Non-pigmented ciliary epithelial cell (primary cell): ENCODE data around the gene ADCY4.
"Not testable (repeated sequence)": the region's sequence is repeated elsewhere in the genome, so short reads cannot be mapped to it uniquely, and the experiment has no call there.

ENCODE experiments used
- DNase-seq: peaks from one replicate; pipeline ENCODE4 v3.0.0-alpha.2; 2010; ENCODE audit warnings: low read depth

Gene ADCY4

DNA sequence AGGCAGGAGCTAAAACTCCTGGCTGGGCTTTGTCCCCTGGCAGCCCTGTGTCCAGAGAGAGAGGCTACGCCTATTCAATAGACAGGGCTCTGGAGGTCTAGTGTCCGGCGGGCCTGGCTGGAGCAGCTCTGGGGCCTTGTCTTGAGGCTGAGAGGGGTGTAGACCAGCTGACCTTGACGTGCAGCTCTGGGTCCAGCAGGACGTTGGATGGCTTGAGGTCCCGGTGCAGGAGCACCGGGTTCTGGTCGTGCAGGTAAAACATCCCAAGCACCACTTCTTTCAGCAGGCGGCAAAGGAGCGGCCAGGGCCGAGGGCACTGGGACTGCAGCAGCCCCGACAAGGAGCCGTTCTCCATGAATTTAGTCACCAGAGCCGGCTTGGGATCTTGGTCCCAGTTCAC is 4.0 kb upstream of the ADCY4 start:
- no peak for DNase-seq

DNA sequence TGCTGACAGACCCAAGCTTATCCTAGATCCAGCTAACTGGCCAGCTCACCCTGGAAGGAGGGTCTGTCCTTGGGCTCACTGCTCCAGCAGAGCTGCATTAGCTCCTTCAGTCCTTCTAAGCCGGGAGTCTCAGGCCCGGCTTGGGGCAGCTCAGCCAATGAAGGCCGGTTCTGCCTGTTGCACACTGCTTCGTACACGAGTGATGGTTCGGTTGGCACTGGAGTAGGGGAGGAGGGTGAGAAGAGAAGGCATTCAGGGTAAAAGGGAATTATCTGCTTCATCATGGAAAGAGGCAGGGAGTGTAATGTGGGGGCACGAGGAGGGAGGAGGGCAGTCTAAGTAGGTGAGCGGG is 2.9 kb upstream of the ADCY4 start:
- no peak for DNase-seq

- DNase-seq: no peak
These were observed 2.4 kb upstream of the ADCY4 start for GRCh38 chr14:24337144-24337823.

- DNase-seq: no peak
These were observed 745 bp upstream of the ADCY4 start for GRCh38 chr14:24335461-24336171.

DNA sequence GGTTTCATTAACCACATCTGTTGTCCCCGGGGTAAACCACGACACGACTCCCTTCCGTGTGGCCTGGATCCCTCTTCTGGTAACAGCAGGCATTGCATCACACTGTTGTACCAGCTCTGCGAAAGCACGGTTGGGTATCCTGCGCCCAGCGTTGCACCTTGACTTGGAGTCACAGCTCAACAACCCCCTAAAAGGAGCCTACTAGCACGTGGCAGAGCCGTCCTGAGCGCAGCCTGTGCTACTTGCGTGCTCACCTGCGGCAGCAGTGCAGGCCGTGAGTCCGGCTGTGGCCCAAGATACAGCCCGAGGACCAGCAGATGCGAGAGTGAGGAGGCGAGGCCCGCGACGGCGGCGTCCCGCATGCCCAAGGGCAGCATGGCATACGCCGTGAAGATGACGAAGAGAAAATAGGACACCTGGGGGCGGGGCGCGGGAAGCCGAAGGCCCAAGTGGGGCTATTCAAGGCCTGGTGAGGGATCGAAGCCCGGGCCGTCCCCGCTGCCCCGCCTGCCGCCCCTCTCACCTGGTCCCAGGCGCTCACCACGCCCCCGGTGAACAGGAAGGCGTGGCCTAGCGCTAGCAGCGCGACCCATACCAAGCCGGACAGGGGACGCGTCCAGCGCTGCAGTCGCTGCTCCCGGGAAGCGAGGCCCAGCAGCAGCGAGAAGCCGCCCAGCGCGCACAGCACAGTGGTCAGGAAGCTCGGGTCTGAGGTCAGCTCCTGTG is 2.4 kb downstream of the ADCY4 start:
- no peak for DNase-seq

DNA sequence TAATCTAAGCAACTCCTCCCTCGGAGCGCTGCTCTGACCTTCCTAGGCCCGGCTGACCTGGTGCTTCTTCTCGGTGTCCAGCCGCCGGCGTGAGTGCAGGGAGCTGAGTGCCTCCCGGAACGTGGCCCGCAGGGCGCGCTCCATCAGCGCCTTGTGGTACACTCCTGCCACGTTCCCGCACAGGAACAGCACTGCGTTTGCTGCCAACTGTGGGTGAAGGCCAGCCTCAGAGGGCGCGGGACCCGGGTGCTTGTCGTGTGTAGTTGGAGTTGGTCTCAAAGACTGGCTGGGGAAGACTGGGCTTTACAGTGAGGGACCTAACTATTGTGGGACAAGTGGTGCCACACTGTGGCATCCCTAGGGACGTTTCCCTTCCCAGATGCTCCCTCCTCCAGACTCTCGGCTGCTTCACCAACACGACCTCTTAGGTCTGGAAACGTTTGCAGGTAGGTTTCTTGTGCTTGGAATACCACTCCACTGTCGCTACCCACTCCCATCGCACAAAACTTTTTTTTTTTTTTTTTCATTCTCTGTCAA is 3.1 kb downstream of the ADCY4 start:
- no peak for DNase-seq

DNA sequence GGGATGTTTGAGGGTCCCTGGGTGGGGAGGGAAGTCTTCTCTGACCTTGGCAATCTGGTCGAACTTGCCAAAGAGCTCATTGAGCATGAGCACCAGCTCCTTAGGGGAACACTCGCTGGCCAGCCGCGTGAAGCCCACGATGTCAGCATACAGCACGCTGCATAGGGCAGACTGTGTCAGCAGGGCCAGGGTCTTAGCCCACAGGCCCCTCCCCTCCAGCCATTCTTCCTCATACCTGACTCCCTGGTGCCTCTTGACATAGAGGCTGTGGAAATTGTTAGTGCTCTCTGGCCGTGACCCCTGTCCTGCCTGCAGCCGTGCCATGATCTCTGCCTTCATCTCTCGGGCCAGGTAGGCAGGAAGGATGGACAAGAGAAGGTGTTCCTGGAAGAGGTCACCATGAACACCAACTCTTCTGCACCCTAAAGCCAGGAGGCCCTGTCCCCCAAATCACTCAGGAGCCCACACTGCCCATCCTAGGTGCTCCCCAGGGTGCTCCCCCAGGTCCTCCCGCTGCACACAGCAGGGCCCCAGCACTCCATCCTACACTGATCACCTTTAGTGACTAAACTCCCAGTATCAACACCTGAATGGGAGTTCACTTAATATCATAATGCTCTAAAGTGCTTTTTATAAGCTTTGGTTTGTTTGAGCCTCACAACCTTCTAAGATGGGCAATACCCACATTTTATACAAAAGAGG is 3.7 kb downstream of the ADCY4 start:
- no peak for DNase-seq

- DNase-seq: no peak
These were observed 5.1 kb downstream of the ADCY4 start for GRCh38 chr14:24329736-24330135.

DNA sequence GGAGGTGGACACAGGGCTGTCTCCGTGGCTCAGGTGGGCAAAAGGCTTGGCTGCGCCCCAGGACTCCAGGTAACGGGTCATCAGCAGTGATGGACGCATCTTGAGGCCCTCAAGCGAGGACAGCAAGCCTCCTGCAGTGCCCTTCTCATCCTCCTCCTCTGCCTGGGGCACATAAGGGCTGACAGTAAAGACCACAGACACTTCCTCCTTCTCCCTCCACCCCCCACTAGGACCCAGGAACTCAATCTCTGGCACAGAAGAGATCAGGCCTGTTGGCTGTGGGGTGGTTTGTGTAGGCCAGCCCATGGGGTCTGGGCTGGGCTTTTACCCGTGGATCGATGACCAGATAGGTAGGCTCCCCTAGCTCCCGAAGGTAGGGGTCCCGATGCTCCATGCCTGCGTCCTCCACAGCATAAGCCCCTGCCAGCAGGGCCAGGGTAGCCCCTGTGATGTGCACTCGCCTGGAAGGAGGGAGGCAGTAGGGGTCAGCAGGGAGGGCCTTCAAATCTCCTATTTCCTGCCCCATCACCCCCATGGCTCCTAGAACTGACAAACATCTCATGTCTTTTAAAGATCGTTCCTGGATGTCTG is 5.7 kb downstream of the ADCY4 start:
- no peak for DNase-seq

DNA sequence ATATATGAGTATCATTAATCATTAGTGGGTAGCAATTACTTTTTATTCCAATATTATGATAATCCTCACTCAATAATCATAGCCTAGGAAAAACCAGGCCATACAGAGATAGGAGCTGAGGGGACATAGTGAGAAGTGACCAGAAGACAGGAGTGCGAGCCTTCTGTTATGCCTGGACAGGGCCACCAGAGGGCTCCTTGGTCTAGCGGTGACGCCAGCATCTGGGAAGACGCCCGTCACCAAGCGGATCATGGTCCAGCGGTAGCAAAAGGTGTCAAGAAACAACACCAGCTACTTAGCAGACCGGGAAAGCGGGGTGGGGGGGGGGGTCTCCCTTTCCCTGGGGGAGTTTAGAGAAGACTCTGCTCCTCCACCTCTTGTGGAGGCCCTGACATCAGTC is 7.0 kb downstream of the ADCY4 start:
- not testable (repeated sequence) for DNase-seq

DNA sequence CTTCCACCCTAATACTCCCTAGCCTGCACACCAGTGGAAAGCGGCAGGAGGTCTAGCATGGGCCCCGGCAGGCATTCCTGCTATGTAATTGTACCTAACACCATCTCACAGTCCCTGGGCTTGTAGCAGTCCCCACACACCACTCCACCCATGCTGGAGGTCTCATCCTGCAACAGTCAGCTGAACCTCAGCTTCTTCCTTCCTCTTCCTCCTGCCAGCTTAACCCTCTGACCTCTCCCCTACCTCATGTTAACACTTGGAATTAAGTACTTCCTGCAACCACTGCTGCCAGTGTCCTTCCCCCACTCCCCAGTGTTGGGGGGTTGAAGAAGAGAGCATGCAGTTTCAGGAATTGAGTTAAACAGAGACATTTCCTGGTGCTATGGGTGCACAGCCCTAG is 7.6 kb downstream of the ADCY4 start:
- DNase-seq: no peak

GRCh38 chr14:24325963-24326362 is 8.9 kb downstream of the ADCY4 start:
- DNase-seq: no peak

GRCh38 chr14:24325041-24325530 is 9.8 kb downstream of the ADCY4 start:
- no peak for DNase-seq

DNA sequence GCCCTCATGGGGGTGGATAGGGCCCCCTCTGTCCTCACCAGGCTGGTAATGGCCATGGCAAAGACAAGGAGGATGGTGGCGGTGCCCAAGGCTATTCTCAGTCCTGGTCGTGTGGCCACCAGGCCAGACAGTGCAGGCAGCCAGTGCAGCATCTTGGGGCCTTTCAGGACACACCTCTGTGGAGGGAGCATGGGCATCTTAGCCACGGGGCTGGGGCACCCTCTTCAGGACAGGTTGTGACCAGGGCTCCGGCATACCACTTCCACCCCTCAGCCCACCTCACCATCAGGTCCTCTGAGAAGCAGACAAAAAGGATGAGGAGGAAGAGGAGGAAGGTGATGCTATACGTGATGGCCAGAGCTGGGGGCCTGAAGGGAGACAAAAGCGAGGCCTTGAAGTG is 10.8 kb downstream of the ADCY4 start:
- DNase-seq: no peak

GRCh38 chr14:24323341-24323740 is 11.5 kb downstream of the ADCY4 start:
- DNase-seq: no peak

GRCh38 chr14:24322672-24323071 is 12.2 kb downstream of the ADCY4 start:
- DNase-seq: no peak

- DNase-seq: no peak
These were observed 13.5 kb downstream of the ADCY4 start for GRCh38 chr14:24321212-24321975.

- DNase-seq: no peak
These were observed 17.5 kb downstream of the ADCY4 start for GRCh38 chr14:24317141-24317928.

DNA sequence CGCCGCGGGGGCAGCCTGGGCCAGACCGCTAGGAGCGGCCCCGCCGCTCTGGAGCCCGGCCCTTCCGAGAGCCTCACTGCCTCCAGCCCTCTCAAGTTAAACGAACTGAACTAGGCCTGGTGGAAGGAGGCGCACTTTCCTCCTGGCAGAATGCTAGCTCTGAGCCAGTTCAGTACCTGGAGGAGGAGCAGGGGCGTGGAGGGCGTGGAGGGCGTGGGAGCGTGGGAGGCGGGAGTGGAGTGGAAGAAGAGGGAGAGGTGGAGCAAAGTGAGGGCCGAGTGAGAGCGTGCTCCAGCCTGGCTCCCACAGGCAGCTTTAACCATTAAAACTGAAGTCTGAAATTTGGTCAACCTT is 18.3 kb downstream of the ADCY4 start:
- DNase-seq: no peak
